HUES6 (cell line): ENCODE results near the gene BAHCC1.
A peak's percentile ranks its signal among the peaks of the same experiment; 100 is the strongest.
"Not testable (repeated sequence)": the region's sequence is repeated elsewhere in the genome, so short reads cannot be mapped to it uniquely, and the experiment has no call there.

ENCODE experiments used
- H3K27ac ChIP-seq: 2 replicates; pipeline ENCODE4 v1.7.0; 2013; ENCODE audit warnings: low read depth, mild to moderate bottlenecking, low read length, inconsistent platforms
- H3K27me3 ChIP-seq: 2 replicates; pipeline ENCODE4 v1.6.1; 2013; ENCODE audit warnings: low read length; ENCODE audit not compliant: control insufficient read depth, insufficient read depth
- H3K36me3 ChIP-seq: 2 replicates; pipeline ENCODE4 v1.6.1; 2013; ENCODE audit warnings: low read length; ENCODE audit not compliant: control insufficient read depth, insufficient read depth
- H3K4me1 ChIP-seq: 2 replicates; pipeline ENCODE4 v1.6.1; 2013; ENCODE audit warnings: low read length; ENCODE audit not compliant: control insufficient read depth, insufficient read depth
- H3K4me3 ChIP-seq: 2 replicates; pipeline ENCODE4 v1.5.1; 2013; ENCODE audit warnings: low read depth, low read length
- H3K9ac ChIP-seq: one replicate; pipeline ENCODE4 v1.6.1; 2013; ENCODE audit warnings: mild to moderate bottlenecking, low read length
- H3K9me3 ChIP-seq: 2 replicates; pipeline ENCODE4 v1.6.1; 2013; ENCODE audit warnings: low read depth, low read length; ENCODE audit not compliant: control insufficient read depth, insufficient read depth

Gene BAHCC1

DNA sequence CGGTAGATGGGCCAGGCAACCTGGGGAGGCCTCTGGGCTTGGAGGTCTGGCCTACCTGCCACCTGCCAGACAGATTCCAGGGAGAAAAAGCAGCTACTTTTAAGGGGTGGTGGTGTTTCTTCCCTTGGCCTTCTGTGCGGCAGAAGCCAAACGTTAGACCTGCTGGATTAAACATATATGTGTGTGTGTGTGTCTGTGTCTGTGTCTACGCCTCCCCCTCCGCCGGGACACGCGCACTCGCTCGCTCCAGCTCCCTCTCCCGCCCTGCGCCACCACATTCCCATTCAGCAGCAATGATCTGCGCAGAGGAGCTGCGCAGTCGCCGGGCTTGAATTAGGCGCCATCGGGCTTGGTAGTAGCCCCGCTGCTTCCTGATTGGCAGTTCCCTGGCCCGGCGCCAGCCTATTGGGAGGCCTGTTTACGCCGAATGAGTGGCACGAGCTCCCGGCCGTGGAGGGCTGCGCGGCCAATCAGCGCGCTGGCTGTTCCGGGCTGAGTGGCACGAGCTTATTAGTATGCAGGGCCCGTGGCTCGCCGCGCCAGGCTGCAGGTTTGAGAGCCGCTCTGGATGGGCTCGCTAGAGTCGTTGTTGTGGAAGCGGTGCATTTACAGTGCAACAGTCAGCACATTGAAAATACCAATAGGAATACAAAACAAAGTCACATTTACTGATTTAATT, at the start of gene BAHCC1:
BAHCC1 (plus strand) TSS at position 537 of the 679 bp plus-strand sequence. CDS start 4,283 bp downstream, outside the sequence.
- H3K4me3 ChIP-seq = peak within 1 kb of the TSS; percentile 59
- no peaks in the 10 kb centered on the region for H3K9me3 ChIP-seq
- peak within 1 kb of the TSS; percentile 98; the same call in 1 of the 2 replicates for H3K27ac ChIP-seq
- peaks cover 53% of the 10 kb centered on the region for H3K27me3 ChIP-seq
- peaks cover 3% of the 10 kb centered on the region; the same call in 1 of the 2 replicates for H3K36me3 ChIP-seq
- H3K9ac ChIP-seq = peak within 1 kb of the TSS; percentile 98
- peaks cover 30% of the 10 kb centered on the region for H3K4me1 ChIP-seq

DNA sequence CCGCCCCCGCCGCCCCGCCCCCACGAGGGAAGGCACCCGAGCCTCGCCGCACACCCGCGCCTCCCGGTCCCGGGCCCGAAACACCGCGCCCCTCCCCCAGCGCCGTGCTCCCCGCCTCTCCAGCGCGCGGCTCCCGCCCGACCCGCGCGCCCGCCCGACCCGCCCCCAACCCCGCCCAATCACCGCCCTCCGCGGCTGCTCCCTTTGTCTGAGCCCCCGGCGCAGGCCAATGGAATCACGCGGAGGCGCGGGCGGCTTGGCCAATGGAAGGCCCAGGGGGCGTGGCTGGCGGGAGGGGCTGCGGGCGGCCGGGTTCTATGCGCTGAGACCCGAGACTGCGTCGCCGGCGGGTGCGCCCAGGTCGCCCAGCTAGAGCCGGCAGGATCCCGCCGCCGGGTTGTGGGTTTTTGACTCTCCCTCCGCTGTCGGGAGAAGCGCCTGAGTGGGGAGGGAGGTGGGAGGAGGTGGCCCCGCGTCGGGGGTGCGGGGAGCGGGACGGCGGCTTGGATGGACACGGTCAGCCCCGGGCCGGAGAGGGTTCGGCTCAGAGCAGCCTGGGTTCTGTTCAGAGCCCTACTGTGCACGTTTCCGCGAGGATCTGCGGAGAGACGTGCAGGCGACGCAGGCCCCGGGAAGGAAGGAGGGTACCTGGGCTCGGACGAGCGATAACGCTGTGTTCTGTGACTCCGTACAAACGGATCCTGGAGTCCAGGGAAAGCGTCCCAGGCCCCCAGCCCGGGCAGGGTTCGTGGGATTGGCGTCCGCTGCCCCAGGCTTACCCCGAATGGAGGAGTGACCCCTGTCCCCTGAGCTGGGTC, 49.0 kb upstream of the BAHCC1 start:
- peak overlapping the region; percentile 84 for H3K9ac ChIP-seq
- no peaks in the 10 kb centered on the region for H3K36me3 ChIP-seq
- peaks cover 37% of the 10 kb centered on the region for H3K4me1 ChIP-seq
- no peaks in the 10 kb centered on the region for H3K9me3 ChIP-seq
- H3K27me3 ChIP-seq = peaks cover 73% of the 10 kb centered on the region
- H3K4me3 ChIP-seq = peak overlapping the region; percentile 77
- H3K27ac ChIP-seq = peak overlapping the region; percentile 10; the same call in 1 of the 2 replicates

DNA sequence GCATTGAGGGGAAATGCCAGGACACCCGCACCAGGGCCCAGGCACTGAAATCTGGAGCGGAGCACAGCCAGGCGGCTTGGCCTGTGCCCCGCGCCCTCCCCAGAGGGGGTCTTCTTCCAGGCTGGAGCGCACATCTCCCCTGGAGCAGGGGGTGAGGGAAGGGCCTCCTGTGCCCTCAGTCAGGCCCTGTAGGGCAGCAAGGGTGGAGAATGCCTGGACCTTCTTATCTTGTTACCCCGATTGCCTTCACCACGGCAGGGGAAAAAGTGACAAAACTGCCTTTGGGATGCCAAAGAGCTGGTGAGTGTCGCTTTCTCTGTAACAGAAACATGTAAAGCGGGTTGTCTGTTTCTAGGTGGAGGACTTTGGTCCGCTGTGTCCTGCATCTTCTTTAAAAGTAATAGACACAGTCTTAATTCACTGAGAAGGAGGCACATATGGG, 48.3 kb upstream of the BAHCC1 start:
- Histone ChIP-seq H3K4me3 (peak overlapping the region; percentile 77), H3K27ac (peak overlapping the region; percentile 10; the same call in 1 of the 2 replicates), H3K9ac (peak overlapping the region; percentile 84), H3K9me3 (no peaks in the 10 kb centered on the region), H3K4me1 (peaks cover 33% of the 10 kb centered on the region), H3K36me3 (no peaks in the 10 kb centered on the region), H3K27me3 (peaks cover 66% of the 10 kb centered on the region)

DNA sequence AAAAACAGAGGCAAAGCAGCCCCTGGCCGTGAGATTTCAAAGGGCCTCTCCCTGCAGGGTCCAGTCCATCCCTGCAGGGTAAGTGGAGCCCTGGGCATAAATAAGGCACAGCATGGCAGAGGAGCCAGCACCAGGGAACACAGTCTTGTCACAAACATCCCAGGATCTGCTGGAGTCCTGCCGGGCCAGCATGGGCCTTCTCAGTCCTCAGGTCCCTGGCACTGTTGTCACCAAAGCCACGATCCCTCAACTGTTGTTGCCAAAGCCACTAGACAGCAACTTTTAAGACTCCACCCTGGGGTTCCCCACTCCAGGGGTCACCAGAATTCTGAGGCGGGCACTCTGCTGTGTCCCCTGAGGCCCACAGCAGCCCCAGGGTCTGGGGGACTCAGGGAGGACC, 47.8 kb upstream of the BAHCC1 start:
- H3K4me3 ChIP-seq = no peak overlapping the region
- H3K36me3 ChIP-seq = no peaks in the 10 kb centered on the region
- H3K27me3 ChIP-seq = peaks cover 61% of the 10 kb centered on the region
- H3K9ac ChIP-seq = no peak overlapping the region
- H3K4me1 ChIP-seq = peaks cover 28% of the 10 kb centered on the region
- no peak overlapping the region for H3K27ac ChIP-seq
- no peaks in the 10 kb centered on the region for H3K9me3 ChIP-seq

DNA sequence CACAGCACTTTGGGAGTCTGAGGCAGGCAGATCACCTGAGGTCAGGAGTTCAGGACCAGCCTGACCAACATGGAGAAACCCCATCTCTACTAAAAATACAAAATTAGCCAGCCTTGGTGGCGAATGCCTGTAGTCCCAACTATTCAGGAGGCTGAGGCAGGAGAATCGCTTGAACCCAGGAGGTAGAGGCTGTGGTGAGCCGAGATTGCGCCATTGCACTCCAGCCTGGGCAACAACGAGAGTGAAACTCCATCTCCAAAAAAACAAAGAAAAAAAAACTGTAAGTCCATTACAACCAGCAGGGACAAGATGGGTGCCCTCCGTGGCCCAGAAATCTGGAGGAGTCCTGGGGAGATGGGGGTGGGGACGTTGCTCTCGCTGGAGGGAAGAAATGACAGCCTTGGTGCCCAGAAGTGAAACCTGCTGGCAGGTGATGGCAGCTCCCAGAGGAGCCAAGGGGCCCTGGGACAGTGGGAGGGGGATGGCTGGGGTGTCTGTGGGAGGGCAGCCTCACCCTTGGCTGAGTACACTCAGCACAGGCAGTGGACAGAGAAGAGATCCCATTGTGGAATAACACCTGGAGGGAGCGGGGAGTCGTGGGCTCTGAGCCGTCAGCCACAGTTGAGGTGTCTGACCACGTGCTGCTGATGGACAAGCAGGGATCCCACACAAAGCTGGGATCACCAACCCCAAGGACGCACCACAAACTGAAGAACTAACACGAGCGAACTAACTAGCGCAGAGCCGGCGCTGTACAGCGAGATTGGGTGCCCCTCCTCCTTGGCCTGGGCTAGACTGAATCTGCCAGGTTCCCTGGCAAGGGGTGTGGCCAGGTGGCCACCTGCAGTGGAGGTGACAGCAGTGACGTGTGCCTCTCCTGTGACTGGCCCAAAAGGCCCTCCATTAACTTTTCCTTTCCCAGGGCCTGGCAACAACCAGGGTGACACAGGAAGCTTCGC, 46.9 kb upstream of the BAHCC1 start:
- Histone ChIP-seq H3K27me3 (peaks cover 52% of the 10 kb centered on the region), H3K9me3 (no peaks in the 10 kb centered on the region), H3K27ac (no peak overlapping the region)

DNA sequence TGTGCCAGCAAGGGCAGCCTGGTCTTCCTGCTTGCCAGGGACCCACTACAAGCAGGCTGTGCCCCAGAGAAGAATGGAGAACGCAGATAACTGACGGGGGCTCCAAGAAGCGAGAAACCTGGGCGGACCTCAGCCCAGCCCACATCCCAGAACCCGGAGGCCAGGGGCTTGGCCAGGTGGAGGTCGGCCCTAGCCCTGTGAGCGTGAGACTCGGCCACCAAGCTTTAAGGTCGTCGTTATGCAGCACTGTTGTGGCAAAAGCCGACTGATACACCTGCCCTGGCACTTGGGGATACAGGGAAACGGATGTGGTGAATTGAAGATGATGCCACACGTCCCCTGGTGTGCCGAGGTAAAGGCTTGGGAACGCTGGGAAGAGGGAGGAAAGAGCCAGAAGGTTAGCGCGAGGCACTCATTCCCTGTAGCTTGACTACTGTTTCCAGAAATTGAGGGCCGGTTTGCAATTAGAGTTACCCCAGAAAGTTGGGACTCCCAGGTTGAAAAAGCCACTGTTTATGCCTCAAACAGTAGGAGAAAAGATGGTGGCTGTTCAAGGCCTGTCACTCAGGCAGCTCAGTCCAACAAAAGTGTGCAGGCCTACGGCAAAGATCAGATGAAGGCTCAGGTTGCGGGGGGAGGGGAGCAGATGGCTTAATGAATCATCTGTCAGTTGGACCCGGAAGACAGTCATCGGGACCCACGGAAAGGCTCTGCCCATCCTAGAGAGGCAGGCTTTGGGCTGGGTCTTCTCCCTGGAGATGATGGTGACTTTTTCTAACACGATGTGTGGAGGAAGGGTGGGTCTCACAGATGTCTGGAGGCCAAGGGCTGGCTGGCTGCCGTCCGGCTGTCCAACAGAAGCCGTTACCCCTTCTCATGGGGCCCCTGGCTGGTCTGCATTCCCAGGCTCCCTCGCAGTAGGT, 45.6 kb upstream of the BAHCC1 start:
- Histone ChIP-seq H3K9ac (no peak overlapping the region), H3K4me3 (no peak overlapping the region), H3K27me3 (peaks cover 39% of the 10 kb centered on the region), H3K4me1 (peaks cover 19% of the 10 kb centered on the region), H3K36me3 (no peaks in the 10 kb centered on the region), H3K27ac (no peak overlapping the region), H3K9me3 (no peaks in the 10 kb centered on the region)

More for the DNA sequence above, 46.9 kb upstream of the BAHCC1 start:
- Histone ChIP-seq H3K4me1 (peaks cover 24% of the 10 kb centered on the region), H3K9ac (no peak overlapping the region), H3K4me3 (no peak overlapping the region), H3K36me3 (no peaks in the 10 kb centered on the region)

DNA sequence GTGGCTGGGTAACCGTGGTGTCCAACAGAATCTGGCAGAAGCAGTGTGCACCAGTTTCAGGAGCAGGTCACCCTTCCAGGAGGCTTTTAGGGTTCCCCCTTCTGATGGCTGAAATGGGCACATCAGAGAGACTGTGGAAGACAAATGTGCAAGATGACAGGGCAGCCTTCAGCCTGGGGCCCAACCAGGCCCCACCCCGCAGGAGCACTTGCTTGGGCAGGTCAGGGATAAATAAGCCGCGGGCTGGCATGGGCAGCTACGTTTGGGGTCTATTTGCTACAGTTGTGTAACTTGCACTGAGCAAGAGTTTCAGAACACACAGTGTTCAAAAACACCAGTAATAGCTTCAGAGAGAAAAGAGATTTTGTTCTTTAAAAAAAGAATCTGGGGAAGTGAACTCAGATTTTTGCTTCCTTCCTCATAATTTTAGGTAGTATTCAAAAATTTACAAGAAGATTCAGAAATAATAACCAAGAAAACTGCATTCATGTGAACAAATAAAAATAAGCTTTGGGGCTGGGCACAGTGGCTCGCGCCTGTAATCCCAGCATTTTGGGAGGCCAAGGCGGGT, 44.9 kb upstream of the BAHCC1 start:
- no peak overlapping the region for H3K27ac ChIP-seq
- peaks cover 34% of the 10 kb centered on the region for H3K27me3 ChIP-seq
- no peaks in the 10 kb centered on the region for H3K36me3 ChIP-seq
- no peak overlapping the region for H3K9ac ChIP-seq
- peaks cover 19% of the 10 kb centered on the region; the same call in 1 of the 2 replicates for H3K4me1 ChIP-seq
- H3K4me3 ChIP-seq = no peak overlapping the region
- no peaks in the 10 kb centered on the region for H3K9me3 ChIP-seq

DNA sequence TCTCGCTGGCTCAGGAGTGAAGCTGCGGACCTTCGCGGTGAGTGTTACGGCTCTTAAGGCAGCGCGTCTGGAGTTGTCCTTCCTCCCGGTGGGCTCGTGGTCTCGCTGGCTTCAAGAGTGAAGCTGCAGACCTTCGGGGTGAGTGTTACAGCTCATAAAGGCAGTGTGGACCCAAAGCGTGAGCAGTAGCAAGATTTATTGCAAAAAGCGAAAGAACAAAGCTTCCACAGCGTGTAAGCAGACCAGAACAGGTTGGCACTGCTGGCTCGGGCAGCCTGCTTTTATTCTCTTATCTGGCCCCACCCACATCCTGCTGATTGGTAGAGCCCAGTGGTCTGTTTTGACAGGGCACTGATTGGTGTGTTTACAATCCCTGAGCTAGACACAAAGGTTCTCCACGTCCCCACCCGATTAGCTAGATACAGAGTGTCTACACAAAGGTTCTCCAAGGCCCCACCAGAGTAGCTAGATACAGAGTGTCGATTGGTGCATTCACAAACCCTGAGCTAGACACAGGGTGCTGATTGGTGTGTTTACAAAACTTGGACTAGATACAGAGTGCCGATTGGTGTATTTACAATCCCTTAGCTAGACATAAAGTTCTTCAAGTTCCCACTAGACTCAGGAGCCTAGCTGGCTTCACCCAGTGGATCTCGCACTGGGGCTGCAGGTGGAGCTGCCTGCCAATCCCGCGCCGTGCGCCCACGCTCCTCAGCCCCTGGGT, 43.8 kb upstream of the BAHCC1 start:
- H3K36me3 ChIP-seq, H3K4me3 ChIP-seq, H3K27ac ChIP-seq, H3K9ac ChIP-seq, H3K9me3 ChIP-seq: not testable (repeated sequence)
- H3K4me1 ChIP-seq = peaks cover 18% of the 10 kb centered on the region; the same call in 1 of the 2 replicates
- peaks cover 32% of the 10 kb centered on the region for H3K27me3 ChIP-seq

DNA sequence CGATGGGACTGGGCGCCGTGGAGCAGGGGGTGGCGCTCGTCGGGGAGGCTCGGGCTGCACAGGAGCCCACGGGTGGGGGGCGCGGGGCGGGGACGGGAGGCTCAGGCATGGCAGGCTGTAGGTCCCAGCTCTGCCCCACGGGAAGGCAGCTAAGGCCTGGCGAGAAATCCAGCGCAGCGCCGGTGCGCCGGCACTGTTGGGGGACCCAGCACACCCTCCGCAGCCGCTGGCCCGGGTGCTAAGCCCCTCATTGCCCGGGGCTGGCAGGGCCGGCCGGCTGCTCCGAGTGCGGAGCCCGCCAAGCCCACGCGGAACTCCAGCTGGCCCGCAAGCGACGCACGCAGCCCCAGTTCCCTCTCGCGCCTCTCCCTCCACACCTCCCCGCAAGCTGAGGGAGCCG, 43.2 kb upstream of the BAHCC1 start:
- H3K9ac ChIP-seq, H3K9me3 ChIP-seq, H3K4me3 ChIP-seq, H3K36me3 ChIP-seq, H3K27ac ChIP-seq: not testable (repeated sequence)
- Histone ChIP-seq H3K4me1 (peaks cover 13% of the 10 kb centered on the region; the same call in 1 of the 2 replicates), H3K27me3 (peaks cover 26% of the 10 kb centered on the region)
